ENCODE data around the gene CYFIP1.

DNA sequence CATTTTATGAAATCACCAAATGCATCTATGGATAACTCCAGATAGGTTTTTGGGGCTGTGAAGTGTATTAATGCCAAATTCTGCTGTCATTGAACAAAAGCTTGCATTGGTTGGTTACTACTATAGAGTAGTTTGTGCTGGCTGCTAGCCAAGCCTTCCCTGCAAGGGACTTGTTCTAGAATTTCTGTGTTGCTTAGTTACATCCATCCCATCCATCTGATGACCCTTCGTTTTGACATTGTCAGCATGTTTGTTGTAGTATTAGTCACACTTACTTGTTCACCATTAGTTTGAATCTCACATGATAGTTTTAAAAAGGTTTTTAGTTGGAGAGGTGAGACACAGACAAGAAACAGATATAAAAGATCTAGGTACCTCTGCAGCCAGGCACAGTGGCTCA, 148.7 kb downstream of the CYFIP1 start:
- TF ChIP-seq, protein P1, sequence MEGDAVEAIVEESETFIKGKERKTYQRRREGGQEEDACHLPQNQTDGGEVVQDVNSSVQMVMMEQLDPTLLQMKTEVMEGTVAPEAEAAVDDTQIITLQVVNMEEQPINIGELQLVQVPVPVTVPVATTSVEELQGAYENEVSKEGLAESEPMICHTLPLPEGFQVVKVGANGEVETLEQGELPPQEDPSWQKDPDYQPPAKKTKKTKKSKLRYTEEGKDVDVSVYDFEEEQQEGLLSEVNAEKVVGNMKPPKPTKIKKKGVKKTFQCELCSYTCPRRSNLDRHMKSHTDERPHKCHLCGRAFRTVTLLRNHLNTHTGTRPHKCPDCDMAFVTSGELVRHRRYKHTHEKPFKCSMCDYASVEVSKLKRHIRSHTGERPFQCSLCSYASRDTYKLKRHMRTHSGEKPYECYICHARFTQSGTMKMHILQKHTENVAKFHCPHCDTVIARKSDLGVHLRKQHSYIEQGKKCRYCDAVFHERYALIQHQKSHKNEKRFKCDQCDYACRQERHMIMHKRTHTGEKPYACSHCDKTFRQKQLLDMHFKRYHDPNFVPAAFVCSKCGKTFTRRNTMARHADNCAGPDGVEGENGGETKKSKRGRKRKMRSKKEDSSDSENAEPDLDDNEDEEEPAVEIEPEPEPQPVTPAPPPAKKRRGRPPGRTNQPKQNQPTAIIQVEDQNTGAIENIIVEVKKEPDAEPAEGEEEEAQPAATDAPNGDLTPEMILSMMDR (IDR thresholded peaks at IDR 0.05 in 2 of 3, conservative IDR thresholded peaks at IDR 0.05 in 1 of 3; ENCODE audit: borderline replicate concordance in 1 of 3, insufficient read depth in 1 of 3, low read depth in 2 of 3, low read length in 2 of 3), result no peak
- TF ChIP-seq POLR2A (IDR thresholded peaks at IDR 0.05; ENCODE audit: borderline replicate concordance, extremely low read depth, insufficient read depth, insufficient read length) (no peak), ZFX (IDR thresholded peaks at IDR 0.05) (no peak), TCF7L2 (IDR thresholded peaks at IDR 0.05; ENCODE audit: borderline replicate concordance, extremely low read depth, insufficient read depth, insufficient read length) (no peak), EZH2 (IDR thresholded peaks at IDR 0.05) (no peak), SP1 (IDR thresholded peaks at IDR 0.05; ENCODE audit: low read depth) (no peak)
- TF ChIP-seq, protein P2, sequence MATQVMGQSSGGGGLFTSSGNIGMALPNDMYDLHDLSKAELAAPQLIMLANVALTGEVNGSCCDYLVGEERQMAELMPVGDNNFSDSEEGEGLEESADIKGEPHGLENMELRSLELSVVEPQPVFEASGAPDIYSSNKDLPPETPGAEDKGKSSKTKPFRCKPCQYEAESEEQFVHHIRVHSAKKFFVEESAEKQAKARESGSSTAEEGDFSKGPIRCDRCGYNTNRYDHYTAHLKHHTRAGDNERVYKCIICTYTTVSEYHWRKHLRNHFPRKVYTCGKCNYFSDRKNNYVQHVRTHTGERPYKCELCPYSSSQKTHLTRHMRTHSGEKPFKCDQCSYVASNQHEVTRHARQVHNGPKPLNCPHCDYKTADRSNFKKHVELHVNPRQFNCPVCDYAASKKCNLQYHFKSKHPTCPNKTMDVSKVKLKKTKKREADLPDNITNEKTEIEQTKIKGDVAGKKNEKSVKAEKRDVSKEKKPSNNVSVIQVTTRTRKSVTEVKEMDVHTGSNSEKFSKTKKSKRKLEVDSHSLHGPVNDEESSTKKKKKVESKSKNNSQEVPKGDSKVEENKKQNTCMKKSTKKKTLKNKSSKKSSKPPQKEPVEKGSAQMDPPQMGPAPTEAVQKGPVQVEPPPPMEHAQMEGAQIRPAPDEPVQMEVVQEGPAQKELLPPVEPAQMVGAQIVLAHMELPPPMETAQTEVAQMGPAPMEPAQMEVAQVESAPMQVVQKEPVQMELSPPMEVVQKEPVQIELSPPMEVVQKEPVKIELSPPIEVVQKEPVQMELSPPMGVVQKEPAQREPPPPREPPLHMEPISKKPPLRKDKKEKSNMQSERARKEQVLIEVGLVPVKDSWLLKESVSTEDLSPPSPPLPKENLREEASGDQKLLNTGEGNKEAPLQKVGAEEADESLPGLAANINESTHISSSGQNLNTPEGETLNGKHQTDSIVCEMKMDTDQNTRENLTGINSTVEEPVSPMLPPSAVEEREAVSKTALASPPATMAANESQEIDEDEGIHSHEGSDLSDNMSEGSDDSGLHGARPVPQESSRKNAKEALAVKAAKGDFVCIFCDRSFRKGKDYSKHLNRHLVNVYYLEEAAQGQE (IDR thresholded peaks at IDR 0.05; ENCODE audit: low read depth), result no peak

Measured in HCT116 (cell line).